Stimulated activated CD4-positive, alpha-beta T cell treated with anti-CD3 and anti-CD28 coated beads, Interleukin-4, amount 100 ng/mL, for 24 hours (primary cell): ENCODE results near the gene MYL11.
"Not testable (repeated sequence)": the region's sequence is repeated elsewhere in the genome, so short reads cannot be mapped to it uniquely, and the experiment has no call there.

Experiments
- DNase-seq: peaks from one replicate; pipeline ENCODE4 v3.0.0-alpha.2; 2020

MYL11 gene, protein sequence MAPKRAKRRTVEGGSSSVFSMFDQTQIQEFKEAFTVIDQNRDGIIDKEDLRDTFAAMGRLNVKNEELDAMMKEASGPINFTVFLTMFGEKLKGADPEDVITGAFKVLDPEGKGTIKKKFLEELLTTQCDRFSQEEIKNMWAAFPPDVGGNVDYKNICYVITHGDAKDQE

DNA sequence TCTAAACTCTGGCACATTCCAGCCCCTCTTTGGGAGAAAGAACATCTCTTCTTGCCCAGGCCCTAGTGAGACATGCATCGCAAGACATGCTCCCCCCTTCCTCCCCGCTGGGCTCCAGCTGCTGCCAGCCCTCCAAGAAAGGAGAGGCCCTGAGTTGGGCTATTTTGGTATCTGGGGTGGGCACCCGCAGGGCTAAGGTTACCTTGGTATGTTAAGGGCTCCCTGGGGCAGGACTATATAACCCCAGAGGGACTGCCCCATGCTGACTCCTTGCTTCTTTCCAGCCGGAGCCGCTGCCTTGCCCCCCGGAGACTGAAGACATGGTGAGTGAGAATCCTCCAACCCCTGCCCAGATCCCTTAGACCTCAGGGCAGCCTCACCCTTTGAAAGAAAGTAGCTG is at the start of gene MYL11:
TSS of gene MYL11 (plus strand) at position 265 of the 400 bp plus-strand sequence. CDS start at position 321, 56 bp downstream.
- no peak for DNase-seq

GRCh38 chr16:30334473-30334989 is 40.1 kb upstream of the MYL11 start:
- peak; percentile 84 for DNase-seq

GRCh38 chr16:30335028-30335597 is 39.5 kb upstream of the MYL11 start:
- peak; percentile 83 for DNase-seq

DNA sequence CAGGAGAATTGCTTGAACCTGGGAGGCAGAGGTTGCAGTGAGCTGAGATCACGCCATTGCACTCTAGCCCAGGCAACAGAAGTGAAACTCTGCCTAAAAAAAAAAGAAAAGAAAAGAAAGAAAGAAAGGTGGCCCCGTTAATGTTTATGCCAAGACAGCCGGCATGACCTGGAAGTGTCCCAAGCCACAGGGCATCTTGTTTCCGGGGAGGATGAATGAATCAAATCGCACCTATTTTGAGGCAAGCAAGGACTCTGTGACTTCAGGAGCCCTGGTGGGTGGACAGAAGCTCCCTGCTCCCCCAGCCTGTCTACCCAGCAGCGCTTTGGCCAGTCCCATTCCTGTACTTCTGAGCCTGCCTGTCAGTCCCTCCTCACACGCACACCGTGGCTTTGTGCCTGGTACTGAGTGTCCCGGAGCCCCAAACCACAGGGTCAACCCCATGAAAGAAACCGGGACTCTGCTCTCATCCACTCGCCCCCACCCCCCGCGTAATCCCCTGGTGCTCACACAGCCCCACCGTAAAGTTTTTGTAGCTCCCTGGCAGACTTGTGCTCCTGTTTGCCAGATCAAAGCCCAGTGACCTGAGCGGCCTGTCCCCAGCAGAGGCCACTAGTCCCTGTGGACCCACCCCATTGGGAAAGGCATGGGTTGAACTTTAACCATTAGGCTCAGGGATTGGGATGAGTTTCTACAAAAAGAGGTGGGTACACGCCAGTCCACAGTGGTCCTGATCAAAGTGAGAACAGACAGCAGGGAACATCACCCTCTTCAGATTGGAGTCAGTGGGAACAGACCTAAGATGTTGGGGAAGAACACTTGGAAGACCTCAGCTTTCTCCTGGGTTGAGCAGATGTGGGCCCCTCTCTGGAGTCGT is 38.8 kb upstream of the MYL11 start:
- no peak for DNase-seq

GRCh38 chr16:30337964-30338357 is 36.6 kb upstream of the MYL11 start:
- DNase-seq, result not testable (repeated sequence)

- DNase-seq, result not testable (repeated sequence)
Measured at GRCh38 chr16:30338715-30339114, 35.9 kb upstream of the MYL11 start.

- DNase-seq, result no peak
Measured at GRCh38 chr16:30340621-30341020, 34.0 kb upstream of the MYL11 start.

DNA sequence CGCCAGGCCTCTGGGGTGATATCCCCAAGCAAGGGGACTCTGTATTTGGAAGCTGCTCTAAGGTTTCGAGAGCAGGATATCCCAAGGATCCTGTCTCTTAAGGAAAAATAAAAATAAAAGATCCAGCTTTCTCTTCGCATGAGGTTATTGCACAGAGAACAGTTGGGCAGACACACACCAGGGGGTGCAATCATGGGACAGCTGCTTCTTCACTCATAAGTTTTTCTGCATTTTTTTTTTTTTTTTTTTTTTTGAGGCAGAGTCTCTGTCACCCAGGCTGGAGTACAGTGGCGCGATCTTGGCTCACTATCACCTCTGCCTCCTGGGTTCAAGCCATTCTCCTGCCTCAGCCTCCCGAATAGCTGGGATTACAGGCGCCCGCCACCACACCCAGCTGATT is 32.6 kb upstream of the MYL11 start:
- DNase-seq, result not testable (repeated sequence)

GRCh38 chr16:30342751-30343490 is 31.7 kb upstream of the MYL11 start:
- no peak for DNase-seq

DNA sequence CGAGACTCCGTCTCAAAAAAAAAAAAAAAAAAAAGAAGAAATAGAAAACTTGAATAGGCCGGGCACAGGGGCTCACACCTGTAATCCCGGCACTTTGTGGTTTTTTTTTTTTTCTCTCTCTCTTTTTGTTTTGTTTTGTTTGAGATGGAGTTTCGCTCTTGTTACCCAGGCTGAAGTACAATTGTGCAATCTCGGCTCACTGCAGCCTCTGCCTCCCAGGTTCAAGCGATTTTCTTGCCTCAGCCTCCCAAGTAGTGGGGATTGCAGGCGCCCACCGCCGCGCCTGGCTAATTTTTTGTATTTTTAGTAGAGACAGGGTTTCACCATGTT is 31.1 kb upstream of the MYL11 start:
- DNase-seq, result not testable (repeated sequence)

DNA sequence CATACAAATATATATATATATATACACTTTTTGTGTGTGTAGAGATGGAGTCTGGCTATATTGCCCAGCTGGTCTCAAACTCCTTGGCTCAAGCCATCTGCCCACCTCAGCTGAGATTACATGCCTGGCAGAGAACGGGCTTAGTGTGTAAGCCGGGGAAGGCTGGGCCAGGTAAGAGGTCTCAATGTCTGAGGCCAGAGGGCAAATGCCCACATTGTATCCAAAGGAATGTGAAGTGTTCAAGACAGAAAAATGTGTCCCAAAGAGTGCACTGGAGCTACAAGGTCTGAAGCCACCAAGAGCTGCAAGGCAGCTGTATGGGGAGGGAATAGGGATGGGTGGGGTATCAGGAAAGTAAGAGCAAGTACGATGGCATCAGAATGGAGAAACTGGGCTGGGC is 28.3 kb upstream of the MYL11 start:
- DNase-seq, result no peak

- DNase-seq, result no peak
Measured at GRCh38 chr16:30348113-30348512, 26.5 kb upstream of the MYL11 start.

DNA sequence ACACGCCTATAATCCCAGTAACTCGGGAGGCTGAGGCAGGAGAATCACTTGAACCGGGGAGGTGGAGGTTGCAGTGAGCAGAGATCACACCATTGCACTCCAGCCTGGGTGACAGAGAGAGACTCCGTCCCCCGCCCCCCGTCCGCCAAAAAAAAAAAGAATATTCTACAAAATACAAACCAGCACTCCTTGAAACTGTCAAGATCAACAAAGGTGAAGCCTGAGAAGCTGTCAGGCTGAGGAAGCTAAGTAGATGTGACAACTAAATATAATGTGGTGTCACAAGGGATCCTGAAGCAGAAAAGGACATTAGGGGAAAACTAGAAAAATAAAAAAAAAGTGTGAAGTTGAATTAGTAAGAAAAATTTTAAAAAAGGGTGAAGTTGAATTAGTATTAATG is 25.7 kb upstream of the MYL11 start:
- no peak for DNase-seq

GRCh38 chr16:30349675-30350074 is 24.9 kb upstream of the MYL11 start:
- DNase-seq, result no peak

DNA sequence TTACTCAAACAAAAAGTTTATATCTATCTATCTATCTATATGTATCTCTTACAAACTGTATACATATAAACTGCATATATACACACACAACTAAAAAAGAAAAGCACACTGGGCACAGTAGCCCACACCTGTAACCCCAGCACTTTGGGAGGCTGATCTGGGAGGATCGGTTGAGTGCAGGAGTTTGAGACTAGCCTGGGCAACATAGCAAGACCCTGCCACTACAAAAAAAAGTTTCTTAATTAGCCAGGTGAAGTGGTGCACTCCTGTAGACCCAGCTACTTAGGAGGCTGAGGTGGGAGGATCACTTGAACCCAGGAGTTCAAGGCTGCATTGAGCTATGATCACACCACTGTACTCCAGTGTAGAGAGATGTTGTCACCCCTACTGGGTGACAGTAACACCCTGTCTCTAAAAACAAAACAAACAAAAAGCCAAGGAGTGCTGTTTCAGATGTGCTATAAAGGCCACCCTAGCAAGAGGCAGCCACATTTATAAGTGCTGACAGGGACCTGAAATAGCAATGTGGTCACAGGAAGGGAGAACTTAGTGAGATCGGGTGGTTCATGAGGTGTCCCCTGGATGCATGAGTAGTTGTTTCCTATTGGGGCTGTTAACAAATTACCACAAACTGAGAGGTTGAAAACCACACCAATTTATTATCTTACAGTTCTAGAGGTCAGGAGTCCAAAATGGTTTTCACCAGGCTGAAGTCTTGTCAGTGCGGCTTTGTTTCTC is 24.3 kb upstream of the MYL11 start:
- DNase-seq, result peak; percentile 33

GRCh38 chr16:30351001-30351441 is 23.6 kb upstream of the MYL11 start:
- DNase-seq, result no peak

DNA sequence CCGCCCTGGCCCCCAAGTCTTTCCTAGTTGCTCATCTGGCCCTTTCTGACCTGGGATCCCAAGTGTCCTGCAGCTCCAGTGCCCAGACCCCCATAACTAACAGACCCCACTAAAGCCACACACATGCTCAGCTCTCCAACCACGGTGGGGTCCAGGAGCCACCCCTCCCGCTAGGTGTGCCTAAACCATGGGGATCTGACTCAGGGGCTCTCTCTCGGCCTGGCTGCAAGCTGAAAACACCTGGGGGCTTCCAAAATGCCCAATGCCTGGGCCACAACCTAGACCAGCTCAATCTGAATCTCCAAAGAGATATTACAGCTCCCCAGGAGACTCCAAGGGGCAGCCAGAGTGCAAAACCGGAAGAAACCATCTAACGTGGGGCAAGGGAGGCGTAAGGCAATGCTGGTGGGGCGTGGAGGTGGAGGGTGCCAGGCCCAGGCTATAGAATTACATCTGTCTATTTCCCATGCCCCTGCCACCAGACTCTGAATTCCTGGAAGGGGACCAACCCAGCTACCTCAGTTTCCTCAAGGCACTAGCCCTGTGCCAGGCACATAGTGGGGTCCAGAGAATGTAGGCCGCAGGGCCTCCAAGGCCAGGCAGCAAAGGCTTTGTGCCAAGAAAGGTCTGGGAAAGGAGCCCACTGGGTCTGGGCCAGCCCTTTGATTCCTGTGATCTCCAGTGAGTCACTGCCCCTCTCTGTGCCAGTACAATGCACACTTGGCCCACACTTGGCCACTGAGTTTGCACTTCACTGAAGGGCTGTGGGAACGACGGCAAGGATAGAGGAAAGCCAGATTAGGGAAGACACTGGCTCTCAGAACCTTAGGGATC is 22.8 kb upstream of the MYL11 start:
- no peak for DNase-seq

GRCh38 chr16:30352488-30353401 is 21.9 kb upstream of the MYL11 start:
- no peak for DNase-seq

DNA sequence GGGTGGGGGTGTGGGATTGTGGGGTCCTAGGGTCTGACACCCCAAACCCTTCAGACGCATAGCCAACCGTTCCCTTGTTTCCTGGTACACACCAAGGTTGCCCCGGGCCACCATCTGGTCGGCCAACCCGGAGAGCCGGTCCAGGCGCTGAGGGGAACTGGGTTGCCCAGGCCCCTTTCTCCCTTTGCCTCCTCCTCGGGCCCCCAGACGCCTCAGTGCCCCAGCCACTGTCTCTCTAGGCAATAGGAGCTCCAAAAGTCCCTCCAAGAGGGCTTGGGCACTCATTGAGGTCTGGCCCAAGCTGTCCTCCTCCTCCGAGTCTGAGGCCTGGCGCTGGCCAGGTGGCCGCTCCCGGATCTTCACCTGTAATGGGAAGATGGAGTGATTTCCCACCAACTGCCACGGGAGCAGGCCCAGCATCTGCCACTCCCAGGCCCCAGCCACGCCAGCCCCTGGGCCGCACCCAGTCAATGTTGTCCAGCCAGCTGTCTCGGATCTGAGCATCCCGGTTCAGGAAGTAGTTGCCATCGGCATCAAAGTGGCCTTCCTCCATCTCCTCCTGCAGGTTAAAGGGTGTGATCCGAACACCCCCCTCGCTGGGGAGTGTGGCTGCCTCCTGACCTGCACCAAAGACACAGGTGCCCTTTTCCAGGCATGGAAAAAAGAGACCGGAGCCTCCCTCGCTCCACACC is 21.0 kb upstream of the MYL11 start:
- DNase-seq, result no peak
